HFF-Myc (cell line): ENCODE data around the gene QRFPR.
A peak's percentile ranks its signal among the peaks of the same experiment; 100 is the strongest.
"Not testable (repeated sequence)": the region's sequence is repeated elsewhere in the genome, so short reads cannot be mapped to it uniquely, and the experiment has no call there.

ENCODE experiments used
- DNase-seq: peaks from one replicate; pipeline ENCODE4 v3.0.0-alpha.2; 2011; ENCODE audit warnings: low read depth; ENCODE audit errors: extremely low read depth
- H3K4me3 ChIP-seq: replicated peaks from 2 replicates; pipeline ENCODE4 v1.5.1; 2011; ENCODE audit warnings: low read depth, mild to moderate bottlenecking, control low read depth, low read length
- TF ChIP-seq, protein P1 (sequence below): IDR thresholded peaks from 2 replicates; pipeline ENCODE4 v1.5.1; 2012; ENCODE audit warnings: mild to moderate bottlenecking, low read depth, low read length, control low read depth; ENCODE audit errors: missing control alignments

QRFPR gene

DNA sequence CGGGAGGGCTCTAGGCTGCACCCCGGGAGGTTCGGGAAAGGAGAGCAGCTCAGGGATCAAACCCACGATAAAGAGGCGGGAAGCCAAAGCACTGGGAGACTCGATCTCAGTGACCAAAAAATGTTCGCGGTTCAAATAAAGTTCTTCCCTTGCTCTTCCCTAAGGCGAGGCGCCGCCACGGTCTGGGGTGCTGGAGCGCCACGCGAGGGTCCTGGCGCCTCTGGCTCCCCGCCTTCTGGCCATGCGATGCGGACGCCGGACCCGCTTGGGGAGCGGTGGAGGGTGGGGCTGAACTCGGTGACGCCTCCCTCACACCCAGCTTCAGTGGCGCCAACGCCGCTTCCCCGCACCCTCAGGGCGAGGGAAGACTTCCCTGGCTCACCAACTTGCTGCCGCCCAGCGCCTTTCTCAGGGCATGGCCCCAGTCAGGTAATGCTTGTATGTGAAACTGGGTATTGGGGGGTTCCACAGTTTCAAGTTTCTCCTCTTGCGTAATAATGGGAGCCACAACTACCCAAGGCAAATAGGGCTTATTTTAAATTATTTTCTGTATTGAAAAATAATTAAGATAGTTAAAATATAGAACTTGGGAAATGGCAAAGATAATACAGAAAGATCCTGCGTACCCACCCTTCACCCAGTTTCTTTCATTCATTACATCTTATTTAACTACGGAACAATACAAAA is at the start of gene QRFPR:
TSS of gene QRFPR (minus strand) at position 243 of the 687 bp plus-strand sequence. CDS start 371 bp downstream, outside the sequence.
- peak within 1 kb of the TSS; percentile 24 for H3K4me3 ChIP-seq
- TF ChIP-seq, protein P1, sequence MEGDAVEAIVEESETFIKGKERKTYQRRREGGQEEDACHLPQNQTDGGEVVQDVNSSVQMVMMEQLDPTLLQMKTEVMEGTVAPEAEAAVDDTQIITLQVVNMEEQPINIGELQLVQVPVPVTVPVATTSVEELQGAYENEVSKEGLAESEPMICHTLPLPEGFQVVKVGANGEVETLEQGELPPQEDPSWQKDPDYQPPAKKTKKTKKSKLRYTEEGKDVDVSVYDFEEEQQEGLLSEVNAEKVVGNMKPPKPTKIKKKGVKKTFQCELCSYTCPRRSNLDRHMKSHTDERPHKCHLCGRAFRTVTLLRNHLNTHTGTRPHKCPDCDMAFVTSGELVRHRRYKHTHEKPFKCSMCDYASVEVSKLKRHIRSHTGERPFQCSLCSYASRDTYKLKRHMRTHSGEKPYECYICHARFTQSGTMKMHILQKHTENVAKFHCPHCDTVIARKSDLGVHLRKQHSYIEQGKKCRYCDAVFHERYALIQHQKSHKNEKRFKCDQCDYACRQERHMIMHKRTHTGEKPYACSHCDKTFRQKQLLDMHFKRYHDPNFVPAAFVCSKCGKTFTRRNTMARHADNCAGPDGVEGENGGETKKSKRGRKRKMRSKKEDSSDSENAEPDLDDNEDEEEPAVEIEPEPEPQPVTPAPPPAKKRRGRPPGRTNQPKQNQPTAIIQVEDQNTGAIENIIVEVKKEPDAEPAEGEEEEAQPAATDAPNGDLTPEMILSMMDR: no peak
- DNase-seq: no peak

GRCh38 chr4:121428721-121429120 is 47.9 kb upstream of the QRFPR start:
- no peak for DNase-seq
- no peak overlapping the region for H3K4me3 ChIP-seq
- TF ChIP-seq, protein P1: no peak

- no peak for DNase-seq
- H3K4me3 ChIP-seq: no peak overlapping the region
- TF ChIP-seq, protein P1: no peak
Measured at GRCh38 chr4:121421594-121421993, 40.8 kb upstream of the QRFPR start.

- no peak overlapping the region for H3K4me3 ChIP-seq
- TF ChIP-seq, protein P1: no peak
- no peak for DNase-seq
Measured at GRCh38 chr4:121411151-121411744, 30.4 kb upstream of the QRFPR start.

GRCh38 chr4:121408567-121408966 is 27.7 kb upstream of the QRFPR start:
- DNase-seq, H3K4me3 ChIP-seq: not testable (repeated sequence)

DNA sequence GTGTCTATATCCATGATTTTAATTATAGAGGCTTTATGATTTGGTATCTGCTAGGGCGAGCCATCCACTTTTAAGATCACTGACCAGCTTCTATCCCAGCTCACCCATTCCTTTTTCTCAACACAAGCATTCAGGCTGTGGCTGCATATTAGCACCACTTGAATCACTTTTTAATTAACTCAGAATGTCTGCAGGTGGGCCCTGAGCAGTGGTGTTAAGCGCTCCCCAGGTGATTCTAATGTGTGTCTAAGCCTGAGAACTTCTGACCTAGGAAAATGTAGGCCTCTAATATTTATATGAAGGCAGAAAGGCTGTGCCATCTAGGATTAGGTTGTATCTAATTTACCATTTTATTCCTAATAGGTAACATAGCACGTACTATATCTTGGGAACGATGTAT is 19.8 kb upstream of the QRFPR start:
- no peak for DNase-seq
- TF ChIP-seq, protein P1: no peak
- no peak overlapping the region for H3K4me3 ChIP-seq

GRCh38 chr4:121397941-121398601 is 17.3 kb upstream of the QRFPR start:
- no peak overlapping the region for H3K4me3 ChIP-seq
- DNase-seq: no peak
- TF ChIP-seq, protein P1: no peak
